H1 (cell line): ENCODE results near the gene RALGDS. TPM values are rescaled to one million over a fixed set of nuclear protein-coding genes. Genes with fewer than 3 reads are reported as not detected.

Source experiments
- CTCF ChIA-PET: fragments of 300-600 bp; sonication (Branson Sonifier 250); formaldehyde crosslinking; loops from one replicate; lab custom pipeline; 2021; ENCODE audit not compliant: partially characterized antibody; lab: Charles Lee
- POLR2A ChIA-PET: fragments of 300-600 bp; sonication (Branson Sonifier 250); formaldehyde crosslinking; loops from one replicate; lab custom pipeline; 2021; ENCODE audit warnings: inconsistent platforms; ENCODE audit not compliant: partially characterized antibody; lab: Charles Lee
- DNase-seq, 2 experiments: peaks; one replicate each; pipeline versions ENCODE4 v3.0.0 to v3.0.0-alpha.2; 2010 to 2022; ENCODE audit warnings: low spot score in 2 of 2, low read depth in 1 of 2, mixed read lengths in 1 of 2
- FAIRE-seq: peaks from 2 replicates; lab custom pipeline; 2011; peaks lifted over from hg19 to GRCh38; lab: Jason Lieb, UNC
- H2AFZ ChIP-seq: 2 replicates; pipeline ENCODE4 v1.8.1; 2012; ENCODE audit warnings: low read length, inconsistent platforms
- H2AK5ac ChIP-seq: 2 replicates; pipeline ENCODE4 v1.6.1; 2013; ENCODE audit warnings: low read depth, low read length
- H2BK120ac ChIP-seq: replicated peaks from 2 replicates; pipeline ENCODE3; 2013; ENCODE audit warnings: low read depth, low read length, inconsistent platforms
- H2BK12ac ChIP-seq: 2 replicates; pipeline ENCODE4 v1.6.1; 2013; ENCODE audit warnings: low read depth, low read length
- H2BK15ac ChIP-seq: 2 replicates; pipeline ENCODE4 v1.6.1; 2013; ENCODE audit warnings: low read length
- H2BK20ac ChIP-seq: 2 replicates; pipeline ENCODE4 v1.6.1; 2013; ENCODE audit warnings: low read length
- H2BK5ac ChIP-seq: 2 replicates; pipeline ENCODE4 v1.6.1; 2013; ENCODE audit warnings: low read depth, low read length
- H3K14ac ChIP-seq: 2 replicates; pipeline ENCODE4 v1.6.1; 2013; ENCODE audit warnings: inconsistent platforms; ENCODE audit not compliant: insufficient read length
- H3K18ac ChIP-seq: 2 replicates; pipeline ENCODE4 v1.6.1; 2013; ENCODE audit warnings: low read length; ENCODE audit errors: extremely low read depth
- H3K23ac ChIP-seq: 2 replicates; pipeline ENCODE4 v1.6.1; 2013; ENCODE audit warnings: inconsistent platforms; ENCODE audit not compliant: insufficient read length
- H3K23me2 ChIP-seq: 2 replicates; pipeline ENCODE4 v1.6.1; 2013; ENCODE audit warnings: low read depth, low read length
- H3K27ac ChIP-seq: 2 replicates; pipeline ENCODE4 v1.6.1; 2011; ENCODE audit warnings: low read depth, low read length, inconsistent platforms
- H3K27me3 ChIP-seq, 4 experiments: replicated peaks in 1 of 4; 1 replicate in 1 of 4; 2 replicates in 3 of 4; pipeline versions ENCODE4 v1.6.1 to v1.8.1; 2011 to 2013; ENCODE audit warnings: low read length in 3 of 4, mild to moderate bottlenecking in 3 of 4, inconsistent platforms in 2 of 4, mixed read lengths in 2 of 4, moderate library complexity in 1 of 4; ENCODE audit not compliant: control insufficient read depth in 3 of 4, insufficient read depth in 3 of 4; ENCODE audit errors: extremely low read depth in 1 of 4
- H3K36me3 ChIP-seq, 4 experiments: 2 replicates each; pipeline versions ENCODE4 v1.6.1 to v1.8.1; 2011 to 2013; ENCODE audit warnings: mild to moderate bottlenecking in 4 of 4, low read length in 3 of 4, moderate library complexity in 2 of 4, control low read depth in 1 of 4, inconsistent platforms in 1 of 4; ENCODE audit not compliant: insufficient read depth in 4 of 4, control insufficient read depth in 2 of 4
- H3K4ac ChIP-seq: replicated peaks from 2 replicates; pipeline ENCODE3; 2013; ENCODE audit warnings: low read length, low read depth, mixed read lengths, inconsistent platforms; ENCODE audit not compliant: insufficient read length
- H3K4me1 ChIP-seq, 4 experiments: replicated peaks in 1 of 4; 1 replicate in 1 of 4; 2 replicates in 3 of 4; pipeline versions ENCODE4 v1.6.1 to v1.8.1; 2011 to 2013; ENCODE audit warnings: low read length in 3 of 4, inconsistent platforms in 2 of 4, mixed read lengths in 1 of 4; ENCODE audit not compliant: insufficient read depth in 4 of 4, control insufficient read depth in 3 of 4
- H3K4me2 ChIP-seq, 2 experiments: 2 replicates each; pipeline versions ENCODE4 v1.6.1 to v1.8.1; 2011 to 2013; ENCODE audit warnings: low read depth in 2 of 2, low read length in 2 of 2, control low read depth in 1 of 2, inconsistent platforms in 1 of 2, mild to moderate bottlenecking in 1 of 2; ENCODE audit not compliant: insufficient read depth in 1 of 2
- H3K4me3 ChIP-seq, 4 experiments: fragments of 200-600, 300-600 bp in 1 of 4; sonication (generic), shearing (Covaris generic), sonication (Bioruptor Twin) in 1 of 4; 2 replicates each; pipeline versions ENCODE4 v1.5.1 to v1.8.1; 2011 to 2016; ENCODE audit warnings: low read length in 4 of 4, low read depth in 3 of 4, control low read depth in 2 of 4, inconsistent platforms in 2 of 4, mild to moderate bottlenecking in 2 of 4, mixed read lengths in 1 of 4, moderate library complexity in 1 of 4; ENCODE audit not compliant: insufficient read depth in 2 of 4; ENCODE audit errors: extremely low read depth in 1 of 4
- H3K56ac ChIP-seq: replicated peaks from 2 replicates; pipeline ENCODE3; 2013; ENCODE audit warnings: low read depth, mild to moderate bottlenecking, mixed read lengths, low read length, inconsistent platforms; ENCODE audit not compliant: insufficient read length
- H3K79me1 ChIP-seq: 2 replicates; pipeline ENCODE4 v1.6.1; 2013; ENCODE audit warnings: low read depth, low read length, control low read depth
- H3K79me2 ChIP-seq, 2 experiments: 2 replicates each; pipeline versions ENCODE4 v1.6.1 to v1.8.1; 2012 to 2013; ENCODE audit warnings: low read length in 2 of 2, mild to moderate bottlenecking in 2 of 2, inconsistent platforms in 1 of 2; ENCODE audit not compliant: insufficient read depth in 2 of 2, control insufficient read depth in 1 of 2
- H3K9ac ChIP-seq, 4 experiments: replicated peaks in 1 of 4; 1 replicate in 1 of 4; 2 replicates in 3 of 4; pipeline versions ENCODE4 v1.6.1 to v1.8.1; 2011 to 2013; ENCODE audit warnings: low read depth in 3 of 4, low read length in 3 of 4, control low read depth in 2 of 4, mild to moderate bottlenecking in 2 of 4, moderate library complexity in 2 of 4, inconsistent platforms in 1 of 4; ENCODE audit errors: extremely low read depth in 1 of 4
- H3K9me3 ChIP-seq, 2 experiments: 2 replicates each; pipeline versions ENCODE4 v1.6.1 to v1.8.1; 2012 to 2013; ENCODE audit warnings: mild to moderate bottlenecking in 2 of 2, moderate library complexity in 2 of 2, control low read depth in 1 of 2, inconsistent platforms in 1 of 2, low read depth in 1 of 2, low read length in 1 of 2, mixed read lengths in 1 of 2; ENCODE audit not compliant: insufficient read depth in 2 of 2
- H4K20me1 ChIP-seq, 2 experiments: replicated peaks in 1 of 2; 2 replicates each; pipeline versions ENCODE3 to v1.8.1; 2011 to 2013; ENCODE audit warnings: inconsistent platforms in 2 of 2, low read length in 2 of 2, mild to moderate bottlenecking in 1 of 2; ENCODE audit not compliant: insufficient read depth in 2 of 2, control insufficient read depth in 1 of 2
- H4K5ac ChIP-seq: 2 replicates; pipeline ENCODE4 v1.6.1; 2013; ENCODE audit warnings: low read length, low read depth, mixed read lengths, inconsistent platforms; ENCODE audit not compliant: insufficient read length
- H4K8ac ChIP-seq: 2 replicates; pipeline ENCODE4 v1.8.0; 2013; ENCODE audit warnings: mild to moderate bottlenecking, moderate library complexity, low read length, inconsistent platforms; ENCODE audit not compliant: insufficient read depth; ENCODE audit errors: extremely low read depth
- H4K91ac ChIP-seq: replicated peaks from 2 replicates; pipeline ENCODE3; 2013; ENCODE audit warnings: low read length, mixed read lengths, inconsistent platforms; ENCODE audit not compliant: insufficient read length
- GTF2F1 ChIP-seq: IDR thresholded peaks from 2 replicates; pipeline ENCODE4 v1.6.1; 2012; ENCODE audit warnings: low read depth, low read length, improper control_type of control experiment, borderline replicate concordance
- KDM5A ChIP-seq: fragments of 200-600 bp; IDR thresholded peaks from 2 replicates; pipeline ENCODE4 v1.7.1; 2012; ENCODE audit warnings: mild to moderate bottlenecking, low read length, inconsistent platforms, mixed read lengths
- POU5F1 ChIP-seq: IDR thresholded peaks from 2 replicates; pipeline ENCODE4 v1.6.1; 2011; ENCODE audit warnings: low read depth, mild to moderate bottlenecking, low read length, moderate library complexity
- SP4 ChIP-seq: IDR thresholded peaks from 2 replicates; pipeline ENCODE4 v1.6.1; 2012; ENCODE audit warnings: low read length, inconsistent platforms
- TCF12 ChIP-seq: IDR thresholded peaks from 2 replicates; pipeline ENCODE4 v1.6.1; 2011; ENCODE audit warnings: low read depth, mild to moderate bottlenecking, low read length
- WGBS, 2 experiments: shearing (Covaris generic) in 1 of 2; methylation state at CpG; one replicate each; pipeline versions ENCODE4 v1.1.6 to v1.1.7; 2013 to 2015; ENCODE audit warnings: low lambda C conversion rate in 2 of 2, mixed read lengths in 2 of 2, inconsistent platforms in 1 of 2, low coverage in 1 of 2, missing lambda C conversion rate in 1 of 2; ENCODE audit not compliant: insufficient replicate concordance in 2 of 2, insufficient coverage in 1 of 2, insufficient read length in 1 of 2; ENCODE audit errors: extremely low coverage in 1 of 2, missing lambda C conversion rate in 1 of 2; 5-methylcytosine and 5-hydroxymethylcytosine counted together
- polyA plus RNA-seq, 7 experiments: library from polyadenylated mRNA; depleted of rRNA in 3 of 7; stranded (reverse) in 5 of 7; unstranded in 2 of 7; fragments of >200 nt in 5 of 7; fragments of 200-250 nt in 2 of 7; gene quantifications; 1 replicate in 5 of 7; 2 replicates in 1 of 7; 4 replicates in 1 of 7; pipeline versions ENCODE4 v1.2.1 to v1.2.3, GENCODE V29; 2011 to 2013; ENCODE audit warnings: missing spikeins in 2 of 7, mixed read lengths in 2 of 7
- total RNA-seq: library from RNA; stranded (reverse); fragmentation: NEBNext Ultra II Directional; extraction: Animal tissue kit (Norgen Biotek cat#: 25700); gene quantifications from 2 replicates; pipeline ENCODE4 v1.2.1, GENCODE V29; 2021

The RALGDS gene
- total and polyA plus RNA-seq, 2 of the 8 experiments (the other 6 are each of a cell fraction or from before 2014, with no cell fraction given), result 14.5 to 25.5 TPM

DNA sequence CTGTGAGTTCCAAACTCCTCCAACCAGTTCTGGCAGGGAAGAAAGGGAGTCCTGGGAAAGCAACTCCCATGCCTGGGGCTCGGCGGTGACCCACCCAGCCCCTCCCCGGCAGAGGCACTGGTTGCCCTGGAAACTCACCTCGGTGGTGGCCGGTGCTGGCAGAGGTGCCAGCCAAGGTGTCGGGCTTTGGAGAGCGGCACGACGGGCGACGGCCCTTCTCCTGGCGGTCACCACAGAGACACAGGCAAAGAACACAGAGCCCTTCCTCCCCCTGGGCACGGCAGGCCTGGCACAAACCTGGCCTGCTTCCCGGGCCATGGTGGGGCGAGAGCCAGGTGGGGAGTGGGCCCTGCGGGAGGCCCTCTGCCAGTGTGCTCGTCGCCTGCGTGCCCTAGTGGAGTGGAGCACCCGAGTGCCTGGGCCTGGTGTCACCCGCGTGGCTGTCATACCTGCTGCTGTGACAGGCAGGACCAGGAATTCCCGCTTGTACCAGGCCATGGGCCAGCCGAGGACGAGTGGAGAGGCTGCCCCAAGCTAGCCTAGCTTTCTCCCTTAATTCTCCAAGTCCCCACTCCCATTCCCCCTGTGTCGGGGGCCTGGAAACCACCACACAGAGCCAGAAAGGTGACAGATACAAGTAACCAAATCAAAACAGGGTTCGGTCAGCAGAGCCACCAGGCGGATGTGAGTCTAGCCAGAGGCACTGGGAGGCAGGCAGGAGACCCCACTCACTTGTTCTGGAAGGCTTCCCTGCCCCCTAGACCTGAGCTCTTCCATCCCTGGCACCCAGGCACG lies 8.2 kb upstream of the RALGDS start:
- Histone ChIP-seq H2AK5ac (no peak overlapping the region), H2BK12ac (no peak overlapping the region), H2BK5ac (no peak overlapping the region), H3K23ac (no peak overlapping the region), H3K4me1 (peaks cover 0 to 13% (median 10%) of the 10 kb centered on the region in 4 experiments; a peak in 5 of 7 replicates), H2BK20ac (no peak overlapping the region), H4K5ac (no peak overlapping the region), H2BK120ac (no peak overlapping the region), H3K79me2 (no peaks in the 10 kb centered on the region; a peak in 1 of 4 replicates), H3K27me3 (no peaks in the 10 kb centered on the region; a peak in 1 of 7 replicates), H2AFZ (no peak overlapping the region), H4K20me1 (peaks cover 10 to 37% of the 10 kb centered on the region in 2 experiments)
- FAIRE-seq, result no peak
- TF ChIP-seq KDM5A, result no peak
- no peak for TF ChIP-seq POU5F1
- no peak for TF ChIP-seq TCF12
- no peak for TF ChIP-seq SP4
- no peak for TF ChIP-seq GTF2F1
- TF ChIP-seq, all 59 proteins: peak for 0
- Histone ChIP-seq H3K27ac (no peak overlapping the region), H3K4me3 (no peak overlapping the region), H3K14ac (no peak overlapping the region), H4K91ac (no peak overlapping the region), H4K8ac (no peak overlapping the region), H3K4ac (no peak overlapping the region), H3K4me2 (no peak overlapping the region), H3K36me3 (no peaks in the 10 kb centered on the region), H3K79me1 (peaks cover 3% of the 10 kb centered on the region), H3K9me3 (no peaks in the 10 kb centered on the region), H3K56ac (no peak overlapping the region), H3K9ac (no peak overlapping the region), H3K18ac (no peak overlapping the region), H2BK15ac (no peak overlapping the region), H3K23me2 (no peaks in the 10 kb centered on the region; the same call in 1 of the 2 replicates)
- no peak for DNase-seq
- ChIA-PET POLR2A (no interaction called here), CTCF (interaction anchor here (2.9 to 6.2 kb wide), 2 partner anchors 16 to 27 kb away, joined by 10 to 67 read pairs; no protein-coding TSS in a partner anchor)
- 82% methylated on average over 24 of the region's 29 CpGs; no CpG with 5 or more reads in 1 of the 2 experiments for WGBS, 2 experiments
